GM12878 (cell line): Measurements from ENCODE around the gene PELO. TPM values are rescaled to one million over a fixed set of nuclear protein-coding genes. Genes with fewer than 3 reads are reported as not detected.

Experiments used
- ATAC-seq: fragments of 200-7000 bp; cut with Tn5 transposase; 3 replicates; pipeline ENCODE4 v1.9.1; 2020; ENCODE audit warnings: mild to moderate bottlenecking, moderate library complexity
- BruUV-seq: library from RNA; stranded (reverse); fragments of 400-500 nt; replicated peaks from 2 replicates; lab custom pipeline; 2021; lab: Mats Ljungman, UMichigan
- CTCF ChIA-PET: fragments of 300-600 bp; sonication (Branson Sonifier 250); formaldehyde crosslinking; extraction: SDS; loops from one replicate; lab custom pipeline; 2021; ENCODE audit warnings: inconsistent platforms; lab: Yijun Ruan, JAX
- POLR2A ChIA-PET: fragments of 350-600 bp; formaldehyde crosslinking; extraction: SDS; loops from one replicate; lab custom pipeline; 2021; ENCODE audit warnings: inconsistent platforms; lab: Charles Lee
- RAD21 ChIA-PET: fragments of 300-600 bp; sonication (Branson Sonifier 250); formaldehyde crosslinking; loops from one replicate; lab custom pipeline; 2023; ENCODE audit warnings: antibody characterized with exemption; ENCODE audit not compliant: unreplicated experiment; lab: Charles Lee
- SMC1A ChIA-PET: fragments of 300-600 bp; sonication (Branson Sonifier 250); formaldehyde crosslinking; loops from one replicate; lab custom pipeline; 2023; ENCODE audit not compliant: unreplicated experiment, uncharacterized antibody; lab: Charles Lee
- DNase-seq: peaks from one replicate; pipeline ENCODE4 v3.0.0-alpha.2; 2011; ENCODE audit warnings: low read depth, low spot score
- FAIRE-seq: peaks from 3 replicates; lab custom pipeline; 2011; peaks lifted over from hg19 to GRCh38; lab: Jason Lieb, UNC
- H2AFZ ChIP-seq: 2 replicates; pipeline ENCODE4 v1.6.0; 2011; ENCODE audit warnings: low read depth, low read length, control low read depth; ENCODE audit not compliant: control insufficient read depth
- H3K27ac ChIP-seq: 2 replicates; pipeline ENCODE4 v1.5.1; 2011; ENCODE audit warnings: control low read depth; ENCODE audit not compliant: control insufficient read depth, insufficient read depth
- H3K27me3 ChIP-seq, 2 experiments: replicated peaks in 1 of 2; 2 replicates each; pipeline versions ENCODE4 v1.6.0 to v1.6.1; 2011; ENCODE audit warnings: low read length in 1 of 2; ENCODE audit not compliant: control insufficient read depth in 2 of 2, insufficient read depth in 2 of 2
- H3K36me3 ChIP-seq, 2 experiments: 2 replicates each; pipeline ENCODE4 v1.5.1; 2011; ENCODE audit warnings: low read length in 1 of 2; ENCODE audit not compliant: control insufficient read depth in 2 of 2, insufficient read depth in 2 of 2
- H3K4me1 ChIP-seq: 2 replicates; pipeline ENCODE4 v1.6.1; 2011; ENCODE audit warnings: mild to moderate bottlenecking, low read length, moderate library complexity, mixed read lengths; ENCODE audit not compliant: control insufficient read depth, insufficient read depth
- H3K4me2 ChIP-seq: 2 replicates; pipeline ENCODE4 v1.6.0; 2011; ENCODE audit warnings: control low read depth; ENCODE audit not compliant: control insufficient read depth, insufficient read depth
- H3K4me3 ChIP-seq: fragments of 200-600 bp; sonication (generic); 2 replicates; pipeline ENCODE4 v1.5.1; 2016
- H3K79me2 ChIP-seq: 2 replicates; pipeline ENCODE4 v1.6.0; 2011; ENCODE audit warnings: low read length; ENCODE audit not compliant: control insufficient read depth, insufficient read depth
- H3K9ac ChIP-seq: 2 replicates; pipeline ENCODE4 v1.8.0; 2011; ENCODE audit warnings: low read length, control low read depth, mixed read lengths; ENCODE audit not compliant: control insufficient read depth, insufficient read depth
- H3K9me3 ChIP-seq: replicated peaks from 3 replicates; pipeline ENCODE4 v1.5.1; 2011; ENCODE audit warnings: mild to moderate bottlenecking, low read length; ENCODE audit not compliant: control insufficient read depth, insufficient read depth
- H4K20me1 ChIP-seq: 2 replicates; pipeline ENCODE4 v1.6.0; 2011; ENCODE audit not compliant: control insufficient read depth, insufficient read depth
- CBFB ChIP-seq: IDR thresholded peaks from 2 replicates; pipeline ENCODE4 v1.6.1; 2016; ENCODE audit warnings: antibody characterized with exemption, low read depth
- CHD4 ChIP-seq: fragments of 200-600 bp; sonication (generic); IDR thresholded peaks from 2 replicates; pipeline ENCODE4 v1.6.1; 2016; ENCODE audit warnings: mild to moderate bottlenecking
- DPF2 ChIP-seq: fragments of 450-650 bp; IDR thresholded peaks from 2 replicates; pipeline ENCODE4 v1.6.1; 2017; ENCODE audit warnings: mild to moderate bottlenecking
- E2F4 ChIP-seq: IDR thresholded peaks from 2 replicates; pipeline ENCODE4 v1.6.1; 2012; ENCODE audit warnings: low read depth, low read length, improper control_type of control experiment
- GABPA ChIP-seq: IDR thresholded peaks from 2 replicates; pipeline ENCODE4 v1.6.1; 2014; ENCODE audit warnings: antibody characterized with exemption, low read depth, mild to moderate bottlenecking, inconsistent platforms
- KDM1A ChIP-seq: fragments of 200-600 bp; sonication (generic); IDR thresholded peaks from 2 replicates; pipeline ENCODE4 v1.6.1; 2016; ENCODE audit warnings: borderline replicate concordance
- MXI1 ChIP-seq: fragments of 150-350 bp; IDR thresholded peaks from 2 replicates; pipeline ENCODE4 v1.6.1; 2011; ENCODE audit warnings: low read depth, mild to moderate bottlenecking, inconsistent platforms, low read length, improper control_type of control experiment
- PAX5 ChIP-seq: IDR thresholded peaks from 2 replicates; pipeline ENCODE4 v1.6.1; 2011; ENCODE audit warnings: low read depth, low read length, borderline replicate concordance
- PAX8 ChIP-seq: fragments of 450-650 bp; IDR thresholded peaks from 2 replicates; pipeline ENCODE4 v1.6.1; 2017; ENCODE audit warnings: mild to moderate bottlenecking, moderate library complexity
- POLR2AphosphoS5 ChIP-seq: IDR thresholded peaks from 2 replicates; pipeline ENCODE4 v1.6.1; 2011; ENCODE audit warnings: mild to moderate bottlenecking, low read length, inconsistent platforms
- SUPT20H ChIP-seq: IDR thresholded peaks from 2 replicates; pipeline ENCODE4 v1.6.1; 2011; ENCODE audit warnings: low read depth, mild to moderate bottlenecking, low read length, moderate library complexity, borderline replicate concordance; ENCODE audit not compliant: control insufficient read depth
- SUZ12 ChIP-seq: fragments of 200-600 bp; sonication (generic); IDR thresholded peaks from one replicate; pipeline ENCODE4 v1.6.1; 2018; ENCODE audit warnings: antibody characterized with exemption, mild to moderate bottlenecking; ENCODE audit not compliant: unreplicated experiment
- YY1 ChIP-seq: IDR thresholded peaks from 2 replicates; pipeline ENCODE4 v1.6.1; 2011; ENCODE audit warnings: low read depth, mild to moderate bottlenecking, low read length
- ZBTB11 ChIP-seq: fragments of 450-650 bp; formaldehyde crosslinking; IDR thresholded peaks from 2 replicates; pipeline ENCODE4 v1.5.0; 2022; ENCODE audit warnings: mild to moderate bottlenecking, missing genetic modification characterization
- ZZZ3 ChIP-seq: IDR thresholded peaks from 2 replicates; pipeline ENCODE4 v1.6.1; 2011; ENCODE audit warnings: low read depth; ENCODE audit not compliant: control insufficient read depth, insufficient read length
- WGBS: methylation state at CpG from one replicate; pipeline ENCODE4 v1.1.6; 2016; ENCODE audit warnings: low lambda C conversion rate; ENCODE audit not compliant: insufficient replicate concordance, insufficient coverage; ENCODE audit errors: missing lambda C conversion rate; 5-methylcytosine and 5-hydroxymethylcytosine counted together
- in situ Hi-C: fragments of 300-500 bp; cut with MboI; formaldehyde crosslinking; loops from 9 replicates; pipeline ENCODE4 v1.14.3; 2018; ENCODE audit warnings: mixed read lengths
- intact Hi-C: fragments of 100-400 bp; cut with micrococcal nuclease; formaldehyde crosslinking; loops from one replicate; pipeline ENCODE4 v1.14.2; 2022; ENCODE audit not compliant: unreplicated experiment
- polyA plus RNA-seq, 11 experiments: library from polyadenylated mRNA; depleted of rRNA in 4 of 11; unstranded in 6 of 11; stranded (reverse) in 5 of 11; fragments of >200 nt; fragmentation: Nextera tagmentation in 4 of 11; fragmentation: Illumina TruSeq in 1 of 11; extraction: Ambion mirVana in 4 of 11; extraction: Trizol in 1 of 11; gene quantifications; 1 replicate in 1 of 11; 2 replicates in 10 of 11; pipeline versions ENCODE4 v1.2.1 to v1.2.3, GENCODE V29; 2011 to 2016; ENCODE audit warnings: inconsistent platforms in 2 of 11, missing spikeins in 2 of 11, low read depth in 1 of 11
- total RNA-seq, 4 experiments: library from RNA; depleted of rRNA in 3 of 4; stranded (reverse); fragments of >200 nt in 3 of 4; fragmentation: Illumina TruSeq in 1 of 4; extraction: Trizol in 1 of 4; gene quantifications; 2 replicates each; pipeline versions ENCODE4 v1.2.1 to v1.2.3, GENCODE V29; 2013 to 2021
- TF ChIP-seq, protein P1 (sequence below): IDR thresholded peaks from 2 replicates; pipeline ENCODE4 v1.6.1; 2012; ENCODE audit warnings: low read depth, low read length, improper control_type of control experiment
- TF ChIP-seq, protein P2 (sequence below): fragments of 450-650 bp; formaldehyde crosslinking; IDR thresholded peaks from 2 replicates; pipeline ENCODE4 v1.4.0; 2022; ENCODE audit warnings: mild to moderate bottlenecking, moderate library complexity

PELO gene
- total and polyA plus RNA-seq, 10 of the 15 experiments (the other 5 are each of a cell fraction or from before 2014, with no cell fraction given), result 5.6 to 11.9 (median 8.7) TPM

DNA sequence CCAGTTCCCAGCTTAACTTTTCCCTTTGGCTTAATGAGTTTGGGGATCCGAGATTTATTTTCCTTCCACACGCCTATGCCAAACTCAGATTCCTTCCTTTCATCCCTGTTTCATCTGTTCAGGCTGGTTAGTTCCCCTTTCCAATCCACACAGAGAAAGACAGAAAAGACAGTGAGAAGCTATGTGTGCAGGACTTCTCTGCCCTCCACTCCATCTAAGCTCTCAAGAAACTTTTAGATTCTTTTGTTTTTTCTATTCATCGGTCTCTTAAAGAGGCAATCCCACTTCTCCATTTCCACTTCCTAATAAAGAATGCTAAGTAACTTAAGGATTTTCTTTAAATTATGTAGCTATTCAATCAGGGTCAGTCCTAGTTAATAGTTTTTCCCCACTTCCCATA, 11.2 kb downstream of the PELO start:
- WGBS, result 20% methylated on average over 3 of the region's 3 CpGs
- no peak for FAIRE-seq
- ChIA-PET SMC1A (interaction anchor here (0.9 to 1.9 kb wide), 9 partner anchors 10 to 117 kb away, joined by 3 to 13 read pairs (median 4); partner anchors contain the start of genes ITGA1 and PELO), CTCF (interaction anchor here (0.9 to 2.0 kb wide), 7 partner anchors 9 to 311 kb away, joined by 3 to 11 read pairs (median 5); partner anchors contain the start of genes ITGA1, MOCS2 and PELO), POLR2A (interaction anchor here (0.6 to 1.5 kb wide), 4 partner anchors 9 to 1511 kb away, joined by 3 to 8 read pairs (median 3); partner anchors contain the start of gene ARL15), RAD21 (interaction anchor here (1.1 to 1.5 kb wide), 4 partner anchors 10 to 117 kb away, joined by 3 to 7 read pairs (median 5); partner anchors contain the start of genes ITGA1 and PELO)
- Histone ChIP-seq H3K27ac (peak overlapping the region; percentile 73; the same call in 1 of the 2 replicates), H3K27me3 (no peaks in the 10 kb centered on the region), H3K79me2 (peaks cover 37% of the 10 kb centered on the region), H3K9ac (peak overlapping the region; percentile 72), H3K4me3 (peak overlapping the region; percentile 90), H2AFZ (peak overlapping the region; percentile 95), H3K4me1 (peaks cover 3% of the 10 kb centered on the region; the same call in 1 of the 2 replicates), H3K36me3 (no peaks in the 10 kb centered on the region), H4K20me1 (no peaks in the 10 kb centered on the region), H3K9me3 (no peaks in the 10 kb centered on the region), H3K4me2 (peak overlapping the region; percentile 98)
- no TSS peak for BruUV-seq
- intact Hi-C loops, result no loop called here
- no peak for ATAC-seq
- DNase-seq, result no peak
- in situ Hi-C loops, result loop anchor here (10.0 kb wide), 1 partner anchor 296 kb away; no protein-coding TSS in a partner anchor
- TF ChIP-seq ZZZ3, result no peak
- no peak for TF ChIP-seq SUPT20H
- no peak for TF ChIP-seq ZBTB11
- no peak for TF ChIP-seq MXI1
- no peak for TF ChIP-seq PAX8
- no peak for TF ChIP-seq POLR2AphosphoS5
- TF ChIP-seq GABPA, result no peak
- TF ChIP-seq, protein P1, sequence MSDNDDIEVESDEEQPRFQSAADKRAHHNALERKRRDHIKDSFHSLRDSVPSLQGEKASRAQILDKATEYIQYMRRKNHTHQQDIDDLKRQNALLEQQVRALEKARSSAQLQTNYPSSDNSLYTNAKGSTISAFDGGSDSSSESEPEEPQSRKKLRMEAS, result no peak
- TF ChIP-seq, protein P2, sequence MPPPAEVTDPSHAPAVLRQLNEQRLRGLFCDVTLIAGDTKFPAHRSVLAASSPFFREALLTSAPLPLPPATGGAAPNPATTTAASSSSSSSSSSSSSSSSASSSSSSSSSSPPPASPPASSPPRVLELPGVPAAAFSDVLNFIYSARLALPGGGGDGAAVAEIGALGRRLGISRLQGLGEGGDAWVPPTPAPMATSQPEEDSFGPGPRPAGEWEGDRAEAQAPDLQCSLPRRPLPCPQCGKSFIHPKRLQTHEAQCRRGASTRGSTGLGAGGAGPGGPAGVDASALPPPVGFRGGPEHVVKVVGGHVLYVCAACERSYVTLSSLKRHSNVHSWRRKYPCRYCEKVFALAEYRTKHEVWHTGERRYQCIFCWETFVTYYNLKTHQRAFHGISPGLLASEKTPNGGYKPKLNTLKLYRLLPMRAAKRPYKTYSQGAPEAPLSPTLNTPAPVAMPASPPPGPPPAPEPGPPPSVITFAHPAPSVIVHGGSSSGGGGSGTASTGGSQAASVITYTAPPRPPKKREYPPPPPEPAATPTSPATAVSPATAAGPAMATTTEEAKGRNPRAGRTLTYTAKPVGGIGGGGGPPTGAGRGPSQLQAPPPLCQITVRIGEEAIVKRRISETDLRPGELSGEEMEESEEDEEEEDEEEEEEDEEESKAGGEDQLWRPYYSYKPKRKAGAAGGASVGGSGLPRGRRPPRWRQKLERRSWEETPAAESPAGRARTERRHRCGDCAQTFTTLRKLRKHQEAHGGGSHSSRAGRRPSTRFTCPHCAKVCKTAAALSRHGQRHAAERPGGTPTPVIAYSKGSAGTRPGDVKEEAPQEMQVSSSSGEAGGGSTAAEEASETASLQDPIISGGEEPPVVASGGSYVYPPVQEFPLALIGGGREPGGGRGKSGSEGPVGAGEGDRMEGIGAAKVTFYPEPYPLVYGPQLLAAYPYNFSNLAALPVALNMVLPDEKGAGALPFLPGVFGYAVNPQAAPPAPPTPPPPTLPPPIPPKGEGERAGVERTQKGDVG, result no peak
- no peak for TF ChIP-seq YY1
- TF ChIP-seq DPF2, result no peak
- no peak for TF ChIP-seq KDM1A
- no peak for TF ChIP-seq E2F4
- no peak for TF ChIP-seq CHD4
- TF ChIP-seq CBFB, result no peak
- no peak for TF ChIP-seq SUZ12
- no peak for TF ChIP-seq PAX5
